Neutrophil (primary cell): Measurements from ENCODE around the gene PRR29.

Experiments used
- H3K27ac ChIP-seq: fragments of 200-600 bp; sonication (generic); 2 replicates; pipeline ENCODE4 v1.5.1; 2016; ENCODE audit warnings: mild to moderate bottlenecking, moderate library complexity
- H3K27me3 ChIP-seq: fragments of 200-600 bp; sonication (generic); 2 replicates; pipeline ENCODE4 v1.6.0; 2016; ENCODE audit warnings: mild to moderate bottlenecking
- H3K36me3 ChIP-seq: fragments of 200-600 bp; sonication (generic); 2 replicates; pipeline ENCODE4 v1.5.1; 2017
- H3K4me1 ChIP-seq, 2 experiments: fragments of 200-600 bp in 1 of 2; sonication (generic) in 1 of 2; 1 replicate in 1 of 2; 2 replicates in 1 of 2; pipeline versions ENCODE4 v1.5.1 to v1.6.1; 2013 to 2016; ENCODE audit warnings: low read depth in 1 of 2, low read length in 1 of 2, mild to moderate bottlenecking in 1 of 2, moderate library complexity in 1 of 2; ENCODE audit not compliant: control insufficient read depth in 1 of 2, insufficient read depth in 1 of 2
- H3K4me3 ChIP-seq, 2 experiments: fragments of 200-600 bp in 1 of 2; sonication (generic) in 1 of 2; 1 replicate in 1 of 2; 2 replicates in 1 of 2; pipeline ENCODE4 v1.5.1; 2013 to 2016; ENCODE audit warnings: low read depth in 1 of 2, low read length in 1 of 2, mild to moderate bottlenecking in 1 of 2, moderate library complexity in 1 of 2
- H3K9me3 ChIP-seq: fragments of 200-600 bp; sonication (generic); 2 replicates; pipeline ENCODE4 v1.5.1; 2016
- CTCF ChIP-seq: fragments of 200-600 bp; sonication (generic); IDR thresholded peaks from 2 replicates; pipeline ENCODE4 v1.5.1; 2016; ENCODE audit warnings: antibody characterized with exemption

PRR29 gene

GRCh38 chr17:64037180-64037579 lies 39.0 kb downstream of the PRR29 start:
- no peak for TF ChIP-seq CTCF
- no peak overlapping the region for H3K4me3 ChIP-seq
- peaks cover 30% of the 10 kb centered on the region for H3K36me3 ChIP-seq
- no peak overlapping the region for H3K27ac ChIP-seq
- H3K4me1 ChIP-seq = no peaks in the 10 kb centered on the region
- no peaks in the 10 kb centered on the region for H3K27me3 ChIP-seq
- H3K9me3 ChIP-seq = no peaks in the 10 kb centered on the region

- Histone ChIP-seq H3K27me3 (no peaks in the 10 kb centered on the region), H3K4me3 (no peak overlapping the region), H3K27ac (no peak overlapping the region), H3K4me1 (no peaks in the 10 kb centered on the region), H3K9me3 (no peaks in the 10 kb centered on the region), H3K36me3 (peaks cover 36% of the 10 kb centered on the region)
- no peak for TF ChIP-seq CTCF
These were observed 39.7 kb downstream of the PRR29 start for GRCh38 chr17:64037802-64038201.

- H3K27ac ChIP-seq = no peak overlapping the region
- peaks cover 44% of the 10 kb centered on the region for H3K36me3 ChIP-seq
- no peaks in the 10 kb centered on the region for H3K27me3 ChIP-seq
- no peaks in the 10 kb centered on the region for H3K9me3 ChIP-seq
- H3K4me3 ChIP-seq = no peak overlapping the region
- TF ChIP-seq CTCF = no peak
- no peaks in the 10 kb centered on the region for H3K4me1 ChIP-seq
These were observed 40.4 kb downstream of the PRR29 start for GRCh38 chr17:64038331-64039105.

- no peak overlapping the region for H3K4me3 ChIP-seq
- no peak for TF ChIP-seq CTCF
- no peaks in the 10 kb centered on the region for H3K9me3 ChIP-seq
- H3K4me1 ChIP-seq = no peaks in the 10 kb centered on the region
- no peak overlapping the region for H3K27ac ChIP-seq
- H3K27me3 ChIP-seq = no peaks in the 10 kb centered on the region
- H3K36me3 ChIP-seq = peaks cover 49% of the 10 kb centered on the region
These were observed 40.9 kb downstream of the PRR29 start for GRCh38 chr17:64039106-64039400.

GRCh38 chr17:64040206-64040605 lies 42.1 kb downstream of the PRR29 start:
- Histone ChIP-seq H3K4me3 (no peak overlapping the region), H3K36me3 (peaks cover 60% of the 10 kb centered on the region), H3K27ac (no peak overlapping the region), H3K4me1 (no peaks in the 10 kb centered on the region), H3K27me3 (no peaks in the 10 kb centered on the region), H3K9me3 (no peaks in the 10 kb centered on the region)
- TF ChIP-seq CTCF = no peak
